ENCODE data around the gene KSR2.

KSR2 gene

DNA sequence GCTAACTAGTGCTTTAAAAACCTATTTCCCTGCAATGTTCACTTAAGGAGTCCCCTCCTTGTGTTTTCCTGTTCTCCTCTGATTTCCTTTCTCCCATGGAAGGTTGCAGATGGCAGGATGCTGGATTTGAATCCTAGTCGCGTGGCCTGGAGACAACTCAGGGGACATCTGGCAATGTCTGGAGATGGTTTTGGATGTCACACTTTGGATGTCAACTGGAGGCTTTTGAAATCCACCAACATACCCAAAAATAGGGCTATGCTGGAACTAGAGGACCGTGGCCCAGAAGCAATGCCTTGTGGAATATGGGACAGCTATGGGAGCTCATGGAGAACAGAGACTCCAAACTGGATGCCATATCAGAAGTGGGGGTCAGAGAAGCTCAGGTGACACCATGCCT, 511.6 kb downstream of the KSR2 start:
- H4K91ac ChIP-seq (ENCODE audit: low read depth, low read length) = no peak overlapping the region
- no CpG with 5 or more reads among the region's 3 CpGs for WGBS (ENCODE audit: extremely low coverage, insufficient coverage, insufficient read length)
- no peak overlapping the region for H3K4me3 ChIP-seq (ENCODE audit: low read depth, low read length)
- no peak overlapping the region for H3K14ac ChIP-seq (ENCODE audit: low read length)
- no peak overlapping the region for H3K4me2 ChIP-seq (ENCODE audit: low read length)
- H4K8ac ChIP-seq (ENCODE audit: low read depth, low read length) = no peak overlapping the region
- no peaks in the 10 kb centered on the region for H3K79me2 ChIP-seq (ENCODE audit: control insufficient read depth, insufficient read depth, low read length, poor library complexity)
- peaks cover 0 to 4% of the 10 kb centered on the region in 2 experiments for H3K4me1 ChIP-seq (ENCODE audit: control insufficient read depth in 1 of 2, insufficient read depth in 2 of 2, low read length in 2 of 2)
- no peak overlapping the region for H3K18ac ChIP-seq (ENCODE audit: low read length)
- no peak overlapping the region for H4K12ac ChIP-seq (ENCODE audit: low read depth, low read length)
- H3K79me1 ChIP-seq (ENCODE audit: low read length) = no peaks in the 10 kb centered on the region
- H3K27me3 ChIP-seq (ENCODE audit: insufficient read depth, low read length) = no peaks in the 10 kb centered on the region
- no peak overlapping the region for H3K9ac ChIP-seq (ENCODE audit: low read length)
- no peak overlapping the region for H2BK12ac ChIP-seq (ENCODE audit: low read length)
- H3K36me3 ChIP-seq (ENCODE audit: control insufficient read depth in 1 of 2, insufficient read depth in 2 of 2, low read length in 2 of 2) = no peaks in the 10 kb centered on the region
- no peak overlapping the region for H3K23ac ChIP-seq (ENCODE audit: low read length)
- no peak overlapping the region for H2AFZ ChIP-seq (ENCODE audit: insufficient read depth, low read length, poor library complexity)
- H3K9me3 ChIP-seq (ENCODE audit: insufficient read depth, low read depth, low read length) = no peaks in the 10 kb centered on the region
- DNase-seq = no peak
- H2BK120ac ChIP-seq (ENCODE audit: insufficient read depth, low read length, poor library complexity) = no peak overlapping the region
- no peak overlapping the region for H2AK5ac ChIP-seq (ENCODE audit: low read length)
- H3K4ac ChIP-seq (ENCODE audit: low read depth, low read length) = no peak overlapping the region
- H2BK5ac ChIP-seq (ENCODE audit: low read depth, low read length, poor library complexity) = no peak overlapping the region
- no peak overlapping the region for H3K27ac ChIP-seq (ENCODE audit: low read depth, low read length)

GRCh38 chr12:117456076-117456475, 512.7 kb downstream of the KSR2 start:
- H3K9ac ChIP-seq (ENCODE audit: low read length) = no peak overlapping the region
- H3K4me2 ChIP-seq (ENCODE audit: low read length) = no peak overlapping the region
- no peak overlapping the region for H3K4me3 ChIP-seq (ENCODE audit: low read depth, low read length)
- H2AFZ ChIP-seq (ENCODE audit: insufficient read depth, low read length, poor library complexity) = no peak overlapping the region
- H3K79me2 ChIP-seq (ENCODE audit: control insufficient read depth, insufficient read depth, low read length, poor library complexity) = no peaks in the 10 kb centered on the region
- H3K9me3 ChIP-seq (ENCODE audit: insufficient read depth, low read depth, low read length) = no peaks in the 10 kb centered on the region
- H3K36me3 ChIP-seq (ENCODE audit: control insufficient read depth in 1 of 2, insufficient read depth in 2 of 2, low read length in 2 of 2) = no peaks in the 10 kb centered on the region
- no peak overlapping the region for H2BK12ac ChIP-seq (ENCODE audit: low read length)
- no peak overlapping the region for H3K23ac ChIP-seq (ENCODE audit: low read length)
- no peak overlapping the region for H3K18ac ChIP-seq (ENCODE audit: low read length)
- H3K79me1 ChIP-seq (ENCODE audit: low read length) = no peaks in the 10 kb centered on the region
- no peak overlapping the region for H3K27ac ChIP-seq (ENCODE audit: low read depth, low read length)
- H4K12ac ChIP-seq (ENCODE audit: low read depth, low read length) = no peak overlapping the region
- WGBS (ENCODE audit: extremely low coverage, insufficient coverage, insufficient read length) = no CpG with 5 or more reads among the region's 5 CpGs
- peaks cover 0 to 4% of the 10 kb centered on the region in 2 experiments for H3K4me1 ChIP-seq (ENCODE audit: control insufficient read depth in 1 of 2, insufficient read depth in 2 of 2, low read length in 2 of 2)
- H2BK120ac ChIP-seq (ENCODE audit: insufficient read depth, low read length, poor library complexity) = no peak overlapping the region
- no peak overlapping the region for H2AK5ac ChIP-seq (ENCODE audit: low read length)
- no peak overlapping the region for H3K14ac ChIP-seq (ENCODE audit: low read length)
- no peak overlapping the region for H4K91ac ChIP-seq (ENCODE audit: low read depth, low read length)
- H4K8ac ChIP-seq (ENCODE audit: low read depth, low read length) = no peak overlapping the region
- H3K27me3 ChIP-seq (ENCODE audit: insufficient read depth, low read length) = no peaks in the 10 kb centered on the region
- no peak for DNase-seq
- H2BK5ac ChIP-seq (ENCODE audit: low read depth, low read length, poor library complexity) = no peak overlapping the region
- no peak overlapping the region for H3K4ac ChIP-seq (ENCODE audit: low read depth, low read length)

DNA sequence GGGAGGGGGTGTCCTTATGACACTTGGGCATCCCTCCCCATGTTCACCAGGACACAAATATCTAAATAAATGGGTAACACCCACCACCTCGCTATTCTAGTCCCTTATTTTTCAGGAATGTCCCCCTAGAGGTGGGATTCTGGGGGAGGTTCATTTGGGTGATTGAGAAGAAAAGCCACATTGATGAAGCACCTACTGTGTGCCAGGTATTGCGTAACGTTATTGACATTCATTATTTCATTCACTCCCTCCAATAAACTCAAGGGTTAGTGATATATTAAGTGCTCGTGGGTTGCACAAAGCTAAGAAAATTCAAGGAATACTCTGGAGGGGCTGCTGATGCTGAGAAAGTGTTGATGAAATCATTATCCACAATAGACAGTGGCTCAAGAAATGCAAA, 514.8 kb downstream of the KSR2 start:
- Histone ChIP-seq H2AK5ac (ENCODE audit: low read length) (no peak overlapping the region), H4K8ac (ENCODE audit: low read depth, low read length) (no peak overlapping the region), H3K4me2 (ENCODE audit: low read length) (no peak overlapping the region), H3K14ac (ENCODE audit: low read length) (no peak overlapping the region), H3K23ac (ENCODE audit: low read length) (no peak overlapping the region), H4K12ac (ENCODE audit: low read depth, low read length) (no peak overlapping the region), H3K9me3 (ENCODE audit: insufficient read depth, low read depth, low read length) (no peaks in the 10 kb centered on the region), H3K4me3 (ENCODE audit: low read depth, low read length) (no peak overlapping the region), H3K9ac (ENCODE audit: low read length) (no peak overlapping the region), H3K27me3 (ENCODE audit: insufficient read depth, low read length) (no peaks in the 10 kb centered on the region), H2BK120ac (ENCODE audit: insufficient read depth, low read length, poor library complexity) (no peak overlapping the region), H3K4ac (ENCODE audit: low read depth, low read length) (no peak overlapping the region), H2BK5ac (ENCODE audit: low read depth, low read length, poor library complexity) (no peak overlapping the region), H2AFZ (ENCODE audit: insufficient read depth, low read length, poor library complexity) (no peak overlapping the region), H3K36me3 (ENCODE audit: control insufficient read depth in 1 of 2, insufficient read depth in 2 of 2, low read length in 2 of 2) (no peaks in the 10 kb centered on the region), H3K4me1 (ENCODE audit: control insufficient read depth in 1 of 2, insufficient read depth in 2 of 2, low read length in 2 of 2) (peaks cover 0 to 4% of the 10 kb centered on the region in 2 experiments), H3K18ac (ENCODE audit: low read length) (no peak overlapping the region), H2BK12ac (ENCODE audit: low read length) (no peak overlapping the region), H3K27ac (ENCODE audit: low read depth, low read length) (no peak overlapping the region), H3K79me1 (ENCODE audit: low read length) (no peaks in the 10 kb centered on the region), H3K79me2 (ENCODE audit: control insufficient read depth, insufficient read depth, low read length, poor library complexity) (no peaks in the 10 kb centered on the region), H4K91ac (ENCODE audit: low read depth, low read length) (no peak overlapping the region)
- DNase-seq = no peak
- no CpG with 5 or more reads among the region's 4 CpGs for WGBS (ENCODE audit: extremely low coverage, insufficient coverage, insufficient read length)

DNA sequence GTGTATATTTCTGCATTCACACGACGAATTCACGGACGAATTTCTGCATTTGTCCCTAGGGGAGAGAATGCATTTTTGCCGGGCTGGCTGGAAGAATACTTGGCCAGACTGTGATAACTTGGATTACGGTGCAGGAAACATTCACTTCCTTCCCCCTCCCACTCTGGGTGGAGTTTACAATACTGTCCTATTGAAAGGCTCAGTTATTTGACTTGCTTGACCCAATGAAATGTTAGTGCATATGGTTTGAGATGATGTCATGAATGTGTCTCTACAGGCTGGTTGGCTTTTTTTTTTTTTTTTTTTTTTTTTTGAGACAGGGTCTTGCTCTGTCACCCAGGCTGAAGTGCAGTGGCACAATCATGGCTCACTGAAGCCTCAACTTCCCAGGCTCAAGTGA, 516.7 kb downstream of the KSR2 start:
- no CpG with 5 or more reads among the region's 6 CpGs for WGBS (ENCODE audit: extremely low coverage, insufficient coverage, insufficient read length)
- Histone ChIP-seq H3K4me1 (ENCODE audit: control insufficient read depth in 1 of 2, insufficient read depth in 2 of 2, low read length in 2 of 2) (peaks cover 0 to 2% of the 10 kb centered on the region in 2 experiments), H2AFZ (ENCODE audit: insufficient read depth, low read length, poor library complexity) (no peak overlapping the region), H3K27ac (ENCODE audit: low read depth, low read length) (no peak overlapping the region), H3K36me3 (ENCODE audit: control insufficient read depth in 1 of 2, insufficient read depth in 2 of 2, low read length in 2 of 2) (no peaks in the 10 kb centered on the region), H3K79me2 (ENCODE audit: control insufficient read depth, insufficient read depth, low read length, poor library complexity) (no peaks in the 10 kb centered on the region), H3K9me3 (ENCODE audit: insufficient read depth, low read depth, low read length) (no peaks in the 10 kb centered on the region), H4K12ac (ENCODE audit: low read depth, low read length) (no peak overlapping the region), H2AK5ac (ENCODE audit: low read length) (no peak overlapping the region), H3K9ac (ENCODE audit: low read length) (no peak overlapping the region), H3K18ac (ENCODE audit: low read length) (no peak overlapping the region), H2BK12ac (ENCODE audit: low read length) (no peak overlapping the region), H3K23ac (ENCODE audit: low read length) (no peak overlapping the region), H4K91ac (ENCODE audit: low read depth, low read length) (no peak overlapping the region), H2BK120ac (ENCODE audit: insufficient read depth, low read length, poor library complexity) (no peak overlapping the region), H4K8ac (ENCODE audit: low read depth, low read length) (no peak overlapping the region), H3K79me1 (ENCODE audit: low read length) (no peaks in the 10 kb centered on the region), H3K4ac (ENCODE audit: low read depth, low read length) (no peak overlapping the region), H2BK5ac (ENCODE audit: low read depth, low read length, poor library complexity) (no peak overlapping the region), H3K4me3 (ENCODE audit: low read depth, low read length) (no peak overlapping the region), H3K4me2 (ENCODE audit: low read length) (no peak overlapping the region), H3K27me3 (ENCODE audit: insufficient read depth, low read length) (no peaks in the 10 kb centered on the region), H3K14ac (ENCODE audit: low read length) (no peak overlapping the region)
- no peak for DNase-seq
